ENCODE data around the gene TOP2B.

The TOP2B gene

GRCh38 chr3:25610779-25611178 lies 53.9 kb downstream of the TOP2B start:
- H3K4me1 ChIP-seq (ENCODE audit: low read length): no peaks in the 10 kb centered on the region

GRCh38 chr3:25610167-25610566 lies 54.5 kb downstream of the TOP2B start:
- no peaks in the 10 kb centered on the region for H3K79me2 ChIP-seq (ENCODE audit: low read length)
- H3K4me3 ChIP-seq (ENCODE audit: low read length): no peak overlapping the region
- no peak overlapping the region for H2AFZ ChIP-seq (ENCODE audit: low read depth, low read length)
- no peaks in the 10 kb centered on the region for H4K20me1 ChIP-seq (ENCODE audit: insufficient read depth, low read length)
- H3K4me1 ChIP-seq (ENCODE audit: low read length): no peaks in the 10 kb centered on the region
- peaks cover 43% of the 10 kb centered on the region for H3K36me3 ChIP-seq (replicated peaks; ENCODE audit: low read depth, low read length)
- H3K27me3 ChIP-seq (ENCODE audit: low read depth, low read length): no peaks in the 10 kb centered on the region
- no peaks in the 10 kb centered on the region for H3K9me3 ChIP-seq (ENCODE audit: insufficient read depth, low read length)
- H3K9ac ChIP-seq (ENCODE audit: low read length): no peak overlapping the region
- H3K4me2 ChIP-seq (ENCODE audit: low read length): no peak overlapping the region
- TF ChIP-seq CTCF (IDR thresholded peaks at IDR 0.05; ENCODE audit: low read depth, low read length): no peak
- TF ChIP-seq EZH2phosphoT487 (IDR thresholded peaks at IDR 0.05; ENCODE audit: low read depth): no peak
- H3K27ac ChIP-seq (ENCODE audit: low read length): no peak overlapping the region

More at GRCh38 chr3:25610779-25611178, 53.9 kb downstream of the TOP2B start:
- no peaks in the 10 kb centered on the region for H3K27me3 ChIP-seq (ENCODE audit: low read depth, low read length)
- H3K36me3 ChIP-seq (replicated peaks; ENCODE audit: low read depth, low read length): peaks cover 38% of the 10 kb centered on the region
- H3K9ac ChIP-seq (ENCODE audit: low read length): no peak overlapping the region
- H3K9me3 ChIP-seq (ENCODE audit: insufficient read depth, low read length): no peaks in the 10 kb centered on the region
- TF ChIP-seq EZH2phosphoT487 (IDR thresholded peaks at IDR 0.05; ENCODE audit: low read depth): no peak
- no peak for TF ChIP-seq CTCF (IDR thresholded peaks at IDR 0.05; ENCODE audit: low read depth, low read length)
- no peak overlapping the region for H2AFZ ChIP-seq (ENCODE audit: low read depth, low read length)
- no peak overlapping the region for H3K4me2 ChIP-seq (ENCODE audit: low read length)
- H4K20me1 ChIP-seq (ENCODE audit: insufficient read depth, low read length): no peaks in the 10 kb centered on the region
- H3K79me2 ChIP-seq (ENCODE audit: low read length): no peaks in the 10 kb centered on the region
- H3K4me3 ChIP-seq (ENCODE audit: low read length): no peak overlapping the region
- H3K27ac ChIP-seq (ENCODE audit: low read length): no peak overlapping the region

- no peak overlapping the region for H2AFZ ChIP-seq (ENCODE audit: low read depth, low read length)
- no peaks in the 10 kb centered on the region for H3K27me3 ChIP-seq (ENCODE audit: low read depth, low read length)
- no peaks in the 10 kb centered on the region for H3K79me2 ChIP-seq (ENCODE audit: low read length)
- H3K36me3 ChIP-seq (replicated peaks; ENCODE audit: low read depth, low read length): peaks cover 46% of the 10 kb centered on the region
- H3K9me3 ChIP-seq (ENCODE audit: insufficient read depth, low read length): no peaks in the 10 kb centered on the region
- H3K27ac ChIP-seq (ENCODE audit: low read length): no peak overlapping the region
- no peak overlapping the region for H3K4me3 ChIP-seq (ENCODE audit: low read length)
- no peaks in the 10 kb centered on the region for H4K20me1 ChIP-seq (ENCODE audit: insufficient read depth, low read length)
- no peaks in the 10 kb centered on the region for H3K4me1 ChIP-seq (ENCODE audit: low read length)
- H3K9ac ChIP-seq (ENCODE audit: low read length): no peak overlapping the region
- TF ChIP-seq CTCF (IDR thresholded peaks at IDR 0.05; ENCODE audit: low read depth, low read length) (no peak), EZH2phosphoT487 (IDR thresholded peaks at IDR 0.05; ENCODE audit: low read depth) (no peak)
- no peak overlapping the region for H3K4me2 ChIP-seq (ENCODE audit: low read length)
Measured at GRCh38 chr3:25604107-25604805, 60.5 kb downstream of the TOP2B start.

- no peak for TF ChIP-seq EZH2phosphoT487 (IDR thresholded peaks at IDR 0.05; ENCODE audit: low read depth)
- TF ChIP-seq CTCF (IDR thresholded peaks at IDR 0.05; ENCODE audit: low read depth, low read length): no peak
- peaks cover 45% of the 10 kb centered on the region for H3K36me3 ChIP-seq (replicated peaks; ENCODE audit: low read depth, low read length)
- H3K4me2 ChIP-seq (ENCODE audit: low read length): no peak overlapping the region
Measured at GRCh38 chr3:25603703-25604102, 61.0 kb downstream of the TOP2B start.

More at GRCh38 chr3:25603703-25604102, 61.0 kb downstream of the TOP2B start:
- no peaks in the 10 kb centered on the region for H4K20me1 ChIP-seq (ENCODE audit: insufficient read depth, low read length)
- no peak overlapping the region for H3K9ac ChIP-seq (ENCODE audit: low read length)
- no peak overlapping the region for H3K27ac ChIP-seq (ENCODE audit: low read length)
- H2AFZ ChIP-seq (ENCODE audit: low read depth, low read length): no peak overlapping the region
- H3K4me1 ChIP-seq (ENCODE audit: low read length): no peaks in the 10 kb centered on the region
- no peaks in the 10 kb centered on the region for H3K79me2 ChIP-seq (ENCODE audit: low read length)
- no peak overlapping the region for H3K4me3 ChIP-seq (ENCODE audit: low read length)
- H3K9me3 ChIP-seq (ENCODE audit: insufficient read depth, low read length): no peaks in the 10 kb centered on the region
- H3K27me3 ChIP-seq (ENCODE audit: low read depth, low read length): no peaks in the 10 kb centered on the region
